Activated naive CD8-positive, alpha-beta T cell treated with anti-CD3 and anti-CD28 coated beads, Interleukin-2, amount 50 U/mL, for 24 hours (primary cell): Measurements from ENCODE around the gene SLC25A10.
"Not testable (repeated sequence)": the region's sequence is repeated elsewhere in the genome, so short reads cannot be mapped to it uniquely, and the experiment has no call there.

Source experiments
- ATAC-seq: fragments of 150-1000 bp; cut with Tn5 transposase; one replicate; pipeline ENCODE4 v1.10.0; 2021
- DNase-seq: peaks from one replicate; pipeline ENCODE4 v3.0.0; 2021
- H3K27ac Mint-ChIP-seq: one replicate; pipeline ENCODE4 v1.8.0; 2021; ENCODE audit warnings: mild to moderate bottlenecking, mixed read lengths
- H3K27me3 Mint-ChIP-seq: one replicate; pipeline ENCODE4 v1.8.0; 2021; ENCODE audit warnings: mixed read lengths
- H3K36me3 Mint-ChIP-seq: one replicate; pipeline ENCODE4 v1.8.0; 2021; ENCODE audit warnings: low read depth, mixed read lengths
- H3K4me1 Mint-ChIP-seq: one replicate; pipeline ENCODE4 v1.8.0; 2021; ENCODE audit warnings: mixed read lengths
- H3K4me3 Mint-ChIP-seq: one replicate; pipeline ENCODE4 v1.8.0; 2021; ENCODE audit warnings: mild to moderate bottlenecking, moderate library complexity, mixed read lengths
- H3K9me3 Mint-ChIP-seq: one replicate; pipeline ENCODE4 v1.8.0; 2021; ENCODE audit warnings: mixed read lengths

The SLC25A10 gene

GRCh38 chr17:81738801-81739393 lies 26.8 kb downstream of the SLC25A10 start:
- H3K9me3 Mint-ChIP-seq, result no peaks in the 10 kb centered on the region
- no peak overlapping the region for H3K4me3 Mint-ChIP-seq
- no peaks in the 10 kb centered on the region for H3K36me3 Mint-ChIP-seq
- DNase-seq, result no peak
- H3K27me3 Mint-ChIP-seq, result peaks cover 11% of the 10 kb centered on the region
- ATAC-seq, result no peak
- peaks cover 5% of the 10 kb centered on the region for H3K4me1 Mint-ChIP-seq
- no peak overlapping the region for H3K27ac Mint-ChIP-seq

GRCh38 chr17:81739593-81739992 lies 27.5 kb downstream of the SLC25A10 start:
- H3K36me3 Mint-ChIP-seq, DNase-seq, H3K4me1 Mint-ChIP-seq, H3K4me3 Mint-ChIP-seq, H3K9me3 Mint-ChIP-seq, ATAC-seq, H3K27ac Mint-ChIP-seq: not testable (repeated sequence)
- peaks cover 11% of the 10 kb centered on the region for H3K27me3 Mint-ChIP-seq

- H3K27me3 Mint-ChIP-seq, result peaks cover 9% of the 10 kb centered on the region
- no peaks in the 10 kb centered on the region for H3K36me3 Mint-ChIP-seq
- ATAC-seq (no peak), DNase-seq (no peak)
- no peak overlapping the region for H3K27ac Mint-ChIP-seq
- no peaks in the 10 kb centered on the region for H3K9me3 Mint-ChIP-seq
- H3K4me1 Mint-ChIP-seq, result peaks cover 5% of the 10 kb centered on the region
- H3K4me3 Mint-ChIP-seq, result no peak overlapping the region
Observed at GRCh38 chr17:81740395-81740961, 28.4 kb downstream of the SLC25A10 start.

GRCh38 chr17:81741049-81741593 lies 29.0 kb downstream of the SLC25A10 start:
- Mint-ChIP-seq H3K27ac (no peak overlapping the region), H3K4me3 (no peak overlapping the region), H3K27me3 (peaks cover 5% of the 10 kb centered on the region), H3K4me1 (no peaks in the 10 kb centered on the region), H3K36me3 (no peaks in the 10 kb centered on the region), H3K9me3 (no peaks in the 10 kb centered on the region)
- DNase-seq (no peak), ATAC-seq (no peak)

DNA sequence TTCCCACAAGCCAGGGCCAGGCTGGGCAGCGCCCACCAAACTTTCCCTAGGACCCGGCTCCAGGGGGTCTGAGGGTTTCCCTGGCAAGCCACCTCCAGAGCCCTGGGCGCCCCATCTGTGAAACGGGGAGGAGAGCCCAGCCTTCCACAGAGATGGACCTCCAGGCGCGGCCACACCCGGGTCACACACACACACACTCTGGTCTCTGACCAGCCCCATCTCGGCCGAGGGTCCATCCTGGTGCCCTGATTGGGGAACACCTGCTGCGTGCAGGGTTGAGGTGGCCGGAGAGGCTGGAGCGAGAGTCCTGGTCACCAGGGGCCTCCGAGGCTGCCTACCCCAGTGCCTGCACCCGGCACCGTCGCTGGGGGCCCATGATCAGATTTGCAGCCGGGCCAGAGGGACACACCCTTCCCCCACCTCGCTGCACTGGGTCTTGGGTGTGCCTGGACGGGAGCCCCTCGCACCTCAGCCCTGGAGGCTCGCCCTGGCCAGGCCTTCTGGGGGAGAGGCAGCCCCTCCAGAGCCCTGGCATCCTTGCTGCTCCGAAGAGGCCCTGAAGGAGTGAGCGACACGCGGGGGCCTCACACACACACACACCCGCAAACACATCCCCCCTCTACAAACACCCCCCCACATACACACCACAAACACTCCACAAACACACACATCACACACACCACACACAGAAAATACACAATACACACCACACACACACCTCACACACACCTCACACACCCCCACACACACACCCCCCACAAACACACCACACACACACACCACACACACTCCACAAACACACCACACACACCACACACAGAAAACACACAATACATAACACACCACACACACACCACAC lies 29.7 kb downstream of the SLC25A10 start:
- H3K27me3 Mint-ChIP-seq, result peaks cover 5% of the 10 kb centered on the region
- no peaks in the 10 kb centered on the region for H3K9me3 Mint-ChIP-seq
- H3K4me3 Mint-ChIP-seq, result no peak overlapping the region
- H3K4me1 Mint-ChIP-seq, result no peaks in the 10 kb centered on the region
- DNase-seq (no peak), ATAC-seq (peak; percentile 45)
- no peaks in the 10 kb centered on the region for H3K36me3 Mint-ChIP-seq
- H3K27ac Mint-ChIP-seq, result no peak overlapping the region
